ENCODE results near the gene CAPN8.

Gene CAPN8

GRCh38 chr1:223651291-223651991 is 14.1 kb downstream of the CAPN8 start:
- no peak for TF ChIP-seq REST (IDR thresholded peaks at IDR 0.05; ENCODE audit: low read depth)
- no peak for TF ChIP-seq TEAD4 (IDR thresholded peaks at IDR 0.05)
- no peak for TF ChIP-seq USF1 (IDR thresholded peaks at IDR 0.05)
- TF ChIP-seq RAD21 (IDR thresholded peaks at IDR 0.05; ENCODE audit: low read depth): no peak
- no peak for TF ChIP-seq NFIC (IDR thresholded peaks at IDR 0.05)
- TF ChIP-seq FOXM1 (IDR thresholded peaks at IDR 0.05; ENCODE audit: borderline replicate concordance, low read depth): no peak
- no peak for TF ChIP-seq MAX (IDR thresholded peaks at IDR 0.05)
- no peak for TF ChIP-seq EP300 (IDR thresholded peaks at IDR 0.05; ENCODE audit: borderline replicate concordance)
- no peak for TF ChIP-seq ZBTB7A (IDR thresholded peaks at IDR 0.05; ENCODE audit: low read depth)
- no peak for TF ChIP-seq CEBPB (IDR thresholded peaks at IDR 0.05)
- no peak for TF ChIP-seq CREB1 (IDR thresholded peaks at IDR 0.05; ENCODE audit: low read depth)
- no peak for TF ChIP-seq TCF12 (IDR thresholded peaks at IDR 0.05; ENCODE audit: low read depth)
- no peak for TF ChIP-seq TAF1 (IDR thresholded peaks at IDR 0.05; ENCODE audit: low read depth)
- TF ChIP-seq EGR1 (IDR thresholded peaks at IDR 0.05): no peak
- TF ChIP-seq YY1 (IDR thresholded peaks at IDR 0.05; ENCODE audit: low read depth): no peak

- no peak for TF ChIP-seq ZBTB7A (IDR thresholded peaks at IDR 0.05; ENCODE audit: low read depth)
- TF ChIP-seq TAF1 (IDR thresholded peaks at IDR 0.05; ENCODE audit: low read depth): no peak
- TF ChIP-seq EP300 (IDR thresholded peaks at IDR 0.05; ENCODE audit: borderline replicate concordance): no peak
- TF ChIP-seq CREB1 (IDR thresholded peaks at IDR 0.05; ENCODE audit: low read depth): no peak
- TF ChIP-seq USF1 (IDR thresholded peaks at IDR 0.05): no peak
- TF ChIP-seq FOXM1 (IDR thresholded peaks at IDR 0.05; ENCODE audit: borderline replicate concordance, low read depth): no peak
- TF ChIP-seq MAX (IDR thresholded peaks at IDR 0.05): no peak
- no peak for TF ChIP-seq TEAD4 (IDR thresholded peaks at IDR 0.05)
- TF ChIP-seq NFIC (IDR thresholded peaks at IDR 0.05): no peak
- no peak for TF ChIP-seq RAD21 (IDR thresholded peaks at IDR 0.05; ENCODE audit: low read depth)
These were observed 15.0 kb downstream of the CAPN8 start for GRCh38 chr1:223650465-223650864.

- TF ChIP-seq TCF12 (IDR thresholded peaks at IDR 0.05; ENCODE audit: low read depth): no peak
- TF ChIP-seq NFIC (IDR thresholded peaks at IDR 0.05): no peak
- TF ChIP-seq REST (IDR thresholded peaks at IDR 0.05; ENCODE audit: low read depth): no peak
- no peak for TF ChIP-seq TEAD4 (IDR thresholded peaks at IDR 0.05)
- TF ChIP-seq CREB1 (IDR thresholded peaks at IDR 0.05; ENCODE audit: low read depth): no peak
- TF ChIP-seq MAX (IDR thresholded peaks at IDR 0.05): no peak
- no peak for TF ChIP-seq RAD21 (IDR thresholded peaks at IDR 0.05; ENCODE audit: low read depth)
- no peak for TF ChIP-seq CEBPB (IDR thresholded peaks at IDR 0.05)
- TF ChIP-seq USF1 (IDR thresholded peaks at IDR 0.05): no peak
- TF ChIP-seq EGR1 (IDR thresholded peaks at IDR 0.05): no peak
- no peak for TF ChIP-seq YY1 (IDR thresholded peaks at IDR 0.05; ENCODE audit: low read depth)
- TF ChIP-seq ZBTB7A (IDR thresholded peaks at IDR 0.05; ENCODE audit: low read depth): no peak
- no peak for TF ChIP-seq TAF1 (IDR thresholded peaks at IDR 0.05; ENCODE audit: low read depth)
- no peak for TF ChIP-seq EP300 (IDR thresholded peaks at IDR 0.05; ENCODE audit: borderline replicate concordance)
- no peak for TF ChIP-seq FOXM1 (IDR thresholded peaks at IDR 0.05; ENCODE audit: borderline replicate concordance, low read depth)
These were observed 16.3 kb downstream of the CAPN8 start for GRCh38 chr1:223649222-223649621.

- TF ChIP-seq EGR1 (IDR thresholded peaks at IDR 0.05): no peak
- no peak for TF ChIP-seq TEAD4 (IDR thresholded peaks at IDR 0.05)
- no peak for TF ChIP-seq REST (IDR thresholded peaks at IDR 0.05; ENCODE audit: low read depth)
These were observed 18.3 kb downstream of the CAPN8 start for GRCh38 chr1:223647249-223647648.

Data from Ishikawa (cell line).